KMS-11 (cell line): ENCODE results near the gene PPP2R3A.
"Not testable (repeated sequence)": the region's sequence is repeated elsewhere in the genome, so short reads cannot be mapped to it uniquely, and the experiment has no call there.

Experiments
- H2AFZ ChIP-seq: fragments of 200-600 bp; sonication (generic); 2 replicates; pipeline ENCODE4 v1.6.1; 2016; ENCODE audit warnings: antibody characterized with exemption, mixed run types, low read depth
- H3K27ac ChIP-seq: fragments of 200-600 bp; sonication (generic); 2 replicates; pipeline ENCODE4 v1.6.1; 2016; ENCODE audit warnings: mild to moderate bottlenecking, mixed run types
- H3K27me3 ChIP-seq: fragments of 200-600 bp; sonication (generic); 2 replicates; pipeline ENCODE4 v1.6.1; 2017; ENCODE audit warnings: mild to moderate bottlenecking, low read depth, mixed run types, moderate library complexity; ENCODE audit not compliant: insufficient read depth
- H3K36me3 ChIP-seq: fragments of 200-600 bp; sonication (generic); 2 replicates; pipeline ENCODE4 v1.6.1; 2017; ENCODE audit warnings: mild to moderate bottlenecking, mixed run types; ENCODE audit not compliant: insufficient read depth
- H3K4me1 ChIP-seq: fragments of 200-600 bp; sonication (generic); 2 replicates; pipeline ENCODE4 v1.6.1; 2016; ENCODE audit warnings: mild to moderate bottlenecking, low read depth, mixed run types; ENCODE audit not compliant: poor library complexity, severe bottlenecking
- H3K4me2 ChIP-seq: fragments of 200-600 bp; sonication (generic); 2 replicates; pipeline ENCODE4 v1.7.0; 2016; ENCODE audit warnings: mild to moderate bottlenecking, mixed run types
- H3K4me3 ChIP-seq: fragments of 200-600 bp; sonication (generic); IDR thresholded peaks from 2 replicates; pipeline ENCODE4 v1.6.1; 2017; ENCODE audit warnings: low read depth, low read length, mixed read lengths; ENCODE audit not compliant: insufficient read depth
- H3K79me2 ChIP-seq: fragments of 200-600 bp; sonication (generic); 2 replicates; pipeline ENCODE4 v1.6.1; 2016; ENCODE audit warnings: low read depth, mixed run types; ENCODE audit not compliant: insufficient read depth
- H3K9ac ChIP-seq: fragments of 200-600 bp; sonication (generic); 2 replicates; pipeline ENCODE4 v1.6.1; 2016; ENCODE audit warnings: mild to moderate bottlenecking, mixed run types
- H4K20me1 ChIP-seq: fragments of 200-600 bp; sonication (generic); 2 replicates; pipeline ENCODE4 v1.6.1; 2016; ENCODE audit warnings: mild to moderate bottlenecking, mixed run types; ENCODE audit not compliant: insufficient read depth
- TF ChIP-seq, protein P1 (sequence below): fragments of 200-600 bp; sonication (generic); conservative IDR thresholded peaks from 2 replicates; pipeline ENCODE4 v1.6.1; 2017; ENCODE audit warnings: low read depth, mild to moderate bottlenecking, antibody characterized with exemption, low read length, moderate library complexity, mixed read lengths

The PPP2R3A gene

GRCh38 chr3:136078421-136079364 is 113.2 kb downstream of the PPP2R3A start:
- TF ChIP-seq, protein P1, sequence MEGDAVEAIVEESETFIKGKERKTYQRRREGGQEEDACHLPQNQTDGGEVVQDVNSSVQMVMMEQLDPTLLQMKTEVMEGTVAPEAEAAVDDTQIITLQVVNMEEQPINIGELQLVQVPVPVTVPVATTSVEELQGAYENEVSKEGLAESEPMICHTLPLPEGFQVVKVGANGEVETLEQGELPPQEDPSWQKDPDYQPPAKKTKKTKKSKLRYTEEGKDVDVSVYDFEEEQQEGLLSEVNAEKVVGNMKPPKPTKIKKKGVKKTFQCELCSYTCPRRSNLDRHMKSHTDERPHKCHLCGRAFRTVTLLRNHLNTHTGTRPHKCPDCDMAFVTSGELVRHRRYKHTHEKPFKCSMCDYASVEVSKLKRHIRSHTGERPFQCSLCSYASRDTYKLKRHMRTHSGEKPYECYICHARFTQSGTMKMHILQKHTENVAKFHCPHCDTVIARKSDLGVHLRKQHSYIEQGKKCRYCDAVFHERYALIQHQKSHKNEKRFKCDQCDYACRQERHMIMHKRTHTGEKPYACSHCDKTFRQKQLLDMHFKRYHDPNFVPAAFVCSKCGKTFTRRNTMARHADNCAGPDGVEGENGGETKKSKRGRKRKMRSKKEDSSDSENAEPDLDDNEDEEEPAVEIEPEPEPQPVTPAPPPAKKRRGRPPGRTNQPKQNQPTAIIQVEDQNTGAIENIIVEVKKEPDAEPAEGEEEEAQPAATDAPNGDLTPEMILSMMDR = peak; percentile 72
- Histone ChIP-seq H3K36me3 (no peaks in the 10 kb centered on the region), H3K79me2 (no peaks in the 10 kb centered on the region), H3K4me1 (peaks cover 14% of the 10 kb centered on the region), H3K9ac (no peak overlapping the region), H3K4me3 (no peak overlapping the region), H3K27ac (no peak overlapping the region), H3K4me2 (no peak overlapping the region), H4K20me1 (no peaks in the 10 kb centered on the region), H2AFZ (no peak overlapping the region), H3K27me3 (no peaks in the 10 kb centered on the region)

DNA sequence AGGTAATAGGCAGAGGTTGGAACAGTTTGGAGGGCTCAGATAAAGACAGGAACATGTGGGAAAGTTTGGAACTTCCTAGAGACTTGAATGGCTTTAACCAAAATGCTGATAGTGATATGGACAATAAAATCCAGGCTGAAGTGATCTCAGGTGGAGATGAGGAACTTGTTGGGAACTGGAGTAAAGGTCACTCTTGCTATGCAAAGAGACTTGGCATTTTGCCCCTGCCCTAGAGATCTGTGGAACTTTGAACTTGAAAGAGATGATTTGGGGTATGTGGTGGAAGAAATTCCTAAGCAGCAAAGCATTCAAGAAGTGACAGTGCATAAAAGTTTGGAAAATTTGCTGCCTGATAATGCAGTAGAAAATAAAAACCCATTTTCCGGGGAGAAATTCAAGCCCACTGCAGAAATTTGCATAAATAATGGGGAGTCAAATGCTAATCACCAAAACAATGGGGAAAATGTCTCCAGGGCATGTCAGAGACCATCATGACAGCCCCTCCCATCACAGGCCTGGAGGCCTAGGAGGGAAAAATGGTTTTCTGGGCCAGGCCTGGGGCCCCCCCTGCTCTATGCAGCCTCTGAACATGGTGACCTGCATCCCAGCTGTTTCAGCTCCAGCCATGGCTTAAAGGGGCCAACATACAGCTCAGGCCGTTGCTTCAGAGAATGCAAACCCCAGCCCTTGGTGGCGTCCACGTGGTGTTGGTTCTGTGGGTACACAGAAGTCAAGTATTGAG is 118.3 kb downstream of the PPP2R3A start:
- not testable (repeated sequence) for H3K4me1 ChIP-seq, H4K20me1 ChIP-seq, H3K27me3 ChIP-seq, H3K79me2 ChIP-seq, H3K4me3 ChIP-seq, H3K27ac ChIP-seq, H2AFZ ChIP-seq, H3K4me2 ChIP-seq, H3K36me3 ChIP-seq, H3K9ac ChIP-seq

- not testable (repeated sequence) for H3K27me3 ChIP-seq, H3K79me2 ChIP-seq, H4K20me1 ChIP-seq, H3K36me3 ChIP-seq, H3K4me3 ChIP-seq, H3K4me2 ChIP-seq, H3K27ac ChIP-seq, H2AFZ ChIP-seq, H3K9ac ChIP-seq, H3K4me1 ChIP-seq
These were observed 119.5 kb downstream of the PPP2R3A start for GRCh38 chr3:136085067-136085466.

DNA sequence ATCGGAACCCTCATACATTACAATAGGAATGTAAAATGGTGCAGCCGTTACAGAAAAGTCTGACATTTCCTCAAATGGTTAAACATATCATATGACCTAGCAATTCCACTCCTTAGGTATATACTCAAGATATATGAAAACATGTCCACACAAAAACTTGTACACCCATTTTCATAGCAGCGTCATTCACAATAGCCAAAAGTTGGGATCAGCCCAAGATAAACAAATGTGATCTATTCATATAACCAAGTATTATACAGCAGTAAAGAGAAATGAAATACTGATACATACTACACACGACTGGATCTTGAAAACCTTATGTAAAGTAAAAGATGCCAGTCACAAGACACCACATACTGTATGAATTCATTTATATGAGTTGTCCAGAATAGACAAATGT is 128.2 kb downstream of the PPP2R3A start:
- peaks cover 12% of the 10 kb centered on the region for H3K4me1 ChIP-seq
- no peak overlapping the region for H2AFZ ChIP-seq
- H3K27me3 ChIP-seq = no peaks in the 10 kb centered on the region
- no peaks in the 10 kb centered on the region for H4K20me1 ChIP-seq
- H3K79me2 ChIP-seq = 0 out of 2 replicates have a peak, but pooled peaks cover 4% of the 10 kb centered on the region
- no peak overlapping the region for H3K4me3 ChIP-seq
- no peak overlapping the region for H3K9ac ChIP-seq
- no peaks in the 10 kb centered on the region for H3K36me3 ChIP-seq
- no peak overlapping the region for H3K27ac ChIP-seq
- H3K4me2 ChIP-seq = no peak overlapping the region
- TF ChIP-seq, protein P1 = no peak

- H3K36me3 ChIP-seq = no peaks in the 10 kb centered on the region
- TF ChIP-seq, protein P1 = no peak
- H3K27me3 ChIP-seq = no peaks in the 10 kb centered on the region; the same call in 1 of the 2 replicates
- no peak overlapping the region for H3K9ac ChIP-seq
- no peaks in the 10 kb centered on the region for H4K20me1 ChIP-seq
- peaks cover 40% of the 10 kb centered on the region for H3K4me1 ChIP-seq
- H3K79me2 ChIP-seq = no peaks in the 10 kb centered on the region
- H3K4me2 ChIP-seq = peak overlapping the region; percentile 4; the same call in 1 of the 2 replicates
- H2AFZ ChIP-seq = no peak overlapping the region
- H3K27ac ChIP-seq = peak overlapping the region; percentile 24; the same call in 1 of the 2 replicates
- no peak overlapping the region for H3K4me3 ChIP-seq
These were observed 139.5 kb downstream of the PPP2R3A start for GRCh38 chr3:136105044-136105443.
